NCI-H2227 treated with DMSO at 0.1 percent for 48 hours (cell line): Measurements from ENCODE around the gene UNC13C.

Source experiments
- DNase-seq: peaks from one replicate; lab custom pipeline; 2025; lab: John Stamatoyannopoulos, UW

Gene UNC13C

GRCh38 chr15:54462511-54462913, 484.3 kb downstream of the UNC13C start:
- DNase-seq = no peak

- no peak for DNase-seq
Measured at GRCh38 chr15:54481819-54482218, 503.6 kb downstream of the UNC13C start.

GRCh38 chr15:54482251-54482650, 504.0 kb downstream of the UNC13C start:
- DNase-seq = no peak

GRCh38 chr15:54500330-54500729, 522.1 kb downstream of the UNC13C start:
- no peak for DNase-seq

GRCh38 chr15:54502416-54503075, 524.3 kb downstream of the UNC13C start:
- no peak for DNase-seq

GRCh38 chr15:54504695-54505094, 526.5 kb downstream of the UNC13C start:
- no peak for DNase-seq

GRCh38 chr15:54506977-54507524, 528.8 kb downstream of the UNC13C start:
- DNase-seq = no peak

- no peak for DNase-seq
Measured at GRCh38 chr15:54514601-54515000, 536.4 kb downstream of the UNC13C start.

- DNase-seq = no peak
Measured at GRCh38 chr15:54515664-54516582, 537.7 kb downstream of the UNC13C start.

- DNase-seq = no peak
Measured at GRCh38 chr15:54517366-54517765, 539.1 kb downstream of the UNC13C start.

- DNase-seq = no peak
Measured at GRCh38 chr15:54518156-54518882, 540.1 kb downstream of the UNC13C start.

GRCh38 chr15:54519577-54519976, 541.3 kb downstream of the UNC13C start:
- DNase-seq = no peak

GRCh38 chr15:54520616-54521015, 542.4 kb downstream of the UNC13C start:
- DNase-seq = no peak

- DNase-seq = no peak
Measured at GRCh38 chr15:54521206-54521605, 543.0 kb downstream of the UNC13C start.

GRCh38 chr15:54528021-54528420, 549.8 kb downstream of the UNC13C start:
- no peak for DNase-seq

GRCh38 chr15:54540721-54541120, 562.5 kb downstream of the UNC13C start:
- no peak for DNase-seq

GRCh38 chr15:54547491-54547890, 569.2 kb downstream of the UNC13C start:
- DNase-seq = no peak

- DNase-seq = no peak
Measured at GRCh38 chr15:54550954-54551353, 572.7 kb downstream of the UNC13C start.

GRCh38 chr15:54556231-54556630, 578.0 kb downstream of the UNC13C start:
- no peak for DNase-seq

- DNase-seq = no peak
Measured at GRCh38 chr15:54559405-54560069, 581.3 kb downstream of the UNC13C start.

GRCh38 chr15:54560417-54560816, 582.2 kb downstream of the UNC13C start:
- DNase-seq = no peak

GRCh38 chr15:54564166-54564565, 585.9 kb downstream of the UNC13C start:
- DNase-seq = no peak
